Chondrocyte (in vitro differentiated cells): ENCODE measurements around the gene CHADL. TPM values are rescaled to one million over a fixed set of nuclear protein-coding genes. Genes with fewer than 3 reads are reported as not detected.

Experiments used
- DNase-seq: peaks from one replicate; pipeline ENCODE4 v3.0.0; 2021; ENCODE audit warnings: mixed read lengths, low spot score
- H3K27ac Mint-ChIP-seq: one replicate; pipeline ENCODE4 v1.8.0; 2021; ENCODE audit warnings: mild to moderate bottlenecking, moderate library complexity, mixed read lengths; ENCODE audit not compliant: unreplicated experiment
- H3K27me3 Mint-ChIP-seq: 2 replicates; pipeline ENCODE4 v1.8.0; 2021; ENCODE audit warnings: low read depth, mixed read lengths
- H3K36me3 Mint-ChIP-seq: 2 replicates; pipeline ENCODE4 v1.8.0; 2021; ENCODE audit warnings: low read depth, mixed read lengths
- H3K4me1 Mint-ChIP-seq: 2 replicates; pipeline ENCODE4 v1.8.0; 2021; ENCODE audit warnings: low read depth, mild to moderate bottlenecking, mixed read lengths
- H3K4me3 Mint-ChIP-seq: one replicate; pipeline ENCODE4 v1.8.0; 2021; ENCODE audit warnings: mild to moderate bottlenecking, moderate library complexity, mixed read lengths; ENCODE audit not compliant: unreplicated experiment
- H3K9me3 Mint-ChIP-seq: 2 replicates; pipeline ENCODE4 v1.8.0; 2021; ENCODE audit warnings: low read depth, mixed read lengths
- CTCF ChIP-seq: fragments of 200-600 bp; sonication (generic); IDR thresholded peaks from 2 replicates; pipeline ENCODE4 v1.5.0; 2021; ENCODE audit warnings: antibody characterized with exemption, mild to moderate bottlenecking, moderate library complexity
- total RNA-seq: library from RNA; stranded (reverse); gene quantifications from 3 replicates; pipeline ENCODE4 v1.2.1, GENCODE V29; 2021

CHADL gene
- total RNA-seq, 1 donor from 2014 or later: 1.3 TPM

GRCh38 chr22:41237707-41238569, 2.8 kb downstream of the CHADL start:
- H3K9me3 Mint-ChIP-seq: no peaks in the 10 kb centered on the region
- peaks cover 3% of the 10 kb centered on the region for H3K4me1 Mint-ChIP-seq
- H3K27ac Mint-ChIP-seq: no peak overlapping the region
- H3K27me3 Mint-ChIP-seq: no peaks in the 10 kb centered on the region
- no peaks in the 10 kb centered on the region for H3K36me3 Mint-ChIP-seq
- no peak overlapping the region for H3K4me3 Mint-ChIP-seq
- TF ChIP-seq CTCF: peak; percentile 71
- DNase-seq: no peak

GRCh38 chr22:41237036-41237706, 3.6 kb downstream of the CHADL start:
- Mint-ChIP-seq H3K36me3 (no peaks in the 10 kb centered on the region), H3K4me1 (peaks cover 3% of the 10 kb centered on the region), H3K27me3 (no peaks in the 10 kb centered on the region), H3K27ac (no peak overlapping the region), H3K4me3 (peak overlapping the region; percentile 45), H3K9me3 (no peaks in the 10 kb centered on the region)
- TF ChIP-seq CTCF: no peak
- no peak for DNase-seq

GRCh38 chr22:41234815-41235695, 5.7 kb downstream of the CHADL start:
- H3K36me3 Mint-ChIP-seq: peaks cover 4% of the 10 kb centered on the region
- no peaks in the 10 kb centered on the region for H3K27me3 Mint-ChIP-seq
- DNase-seq: no peak
- H3K4me3 Mint-ChIP-seq: no peak overlapping the region
- TF ChIP-seq CTCF: no peak
- peaks cover 3% of the 10 kb centered on the region for H3K4me1 Mint-ChIP-seq
- H3K27ac Mint-ChIP-seq: no peak overlapping the region
- H3K9me3 Mint-ChIP-seq: no peaks in the 10 kb centered on the region

GRCh38 chr22:41231369-41231768, 9.4 kb downstream of the CHADL start:
- no peak overlapping the region for H3K27ac Mint-ChIP-seq
- no peaks in the 10 kb centered on the region for H3K4me1 Mint-ChIP-seq
- TF ChIP-seq CTCF: no peak
- DNase-seq: no peak
- H3K4me3 Mint-ChIP-seq: no peak overlapping the region
- H3K27me3 Mint-ChIP-seq: no peaks in the 10 kb centered on the region
- no peaks in the 10 kb centered on the region for H3K9me3 Mint-ChIP-seq
- H3K36me3 Mint-ChIP-seq: peaks cover 13% of the 10 kb centered on the region

- Mint-ChIP-seq H3K36me3 (peaks cover 15% of the 10 kb centered on the region), H3K4me1 (no peaks in the 10 kb centered on the region), H3K9me3 (no peaks in the 10 kb centered on the region), H3K27me3 (no peaks in the 10 kb centered on the region), H3K27ac (no peak overlapping the region), H3K4me3 (no peak overlapping the region)
- no peak for TF ChIP-seq CTCF
- no peak for DNase-seq
Observed at GRCh38 chr22:41230401-41230785, 10.3 kb downstream of the CHADL start.
